HepG2 (cell line): ENCODE data around the gene NRIP2. TPM values are rescaled to one million over a fixed set of nuclear protein-coding genes. Genes with fewer than 3 reads are reported as not detected.

Source experiments
- CBX1 ChIP-seq: IDR thresholded peaks from one replicate; pipeline ENCODE4 v1.6.1; 2016; ENCODE audit warnings: antibody characterized with exemption, low read depth
- HMG20A ChIP-seq: IDR thresholded peaks from 2 replicates; pipeline ENCODE4 v1.6.1; 2016; ENCODE audit warnings: borderline replicate concordance
- MTA1 ChIP-seq: sonication (generic); formaldehyde crosslinking; IDR thresholded peaks from 2 replicates; pipeline ENCODE4 v1.4.0; 2020; ENCODE audit warnings: missing genetic modification reagents, mild to moderate bottlenecking, borderline replicate concordance
- NFE2L2 ChIP-seq: fragments of 150-350 bp; IDR thresholded peaks from 2 replicates; pipeline ENCODE4 v1.6.1; 2014; ENCODE audit warnings: low read length
- SMAD1 ChIP-seq: sonication (generic); formaldehyde crosslinking; IDR thresholded peaks from 2 replicates; pipeline ENCODE4 v1.4.0; 2020; ENCODE audit warnings: missing genetic modification reagents, low read depth, mild to moderate bottlenecking, borderline replicate concordance
- ZBTB42 ChIP-seq: sonication (generic); formaldehyde crosslinking; IDR thresholded peaks from 2 replicates; pipeline ENCODE4 v1.5.0; 2020; ENCODE audit warnings: mild to moderate bottlenecking, missing genetic modification reagents
- ZNF570 ChIP-seq: sonication (generic); formaldehyde crosslinking; IDR thresholded peaks from 2 replicates; pipeline ENCODE4 v1.4.0; 2020; ENCODE audit warnings: mild to moderate bottlenecking, missing genetic modification reagents, borderline replicate concordance
- ZNF746 ChIP-seq: sonication (generic); formaldehyde crosslinking; IDR thresholded peaks from 2 replicates; pipeline ENCODE4 v1.8.0; 2022; ENCODE audit warnings: mild to moderate bottlenecking, missing genetic modification reagents
- polyA plus RNA-seq, 8 experiments: library from polyadenylated mRNA; depleted of rRNA in 3 of 8; stranded (reverse) in 7 of 8; unstranded in 1 of 8; fragments of >200 nt; fragmentation: Illumina TruSeq in 4 of 8; extraction: Trizol in 4 of 8; gene quantifications; 2 replicates each; pipeline versions ENCODE4 v1.2.1 to v1.2.3, GENCODE V29; 2011 to 2016; ENCODE audit warnings: low read depth in 4 of 8, missing spikeins in 1 of 8, mixed read lengths in 1 of 8; ENCODE audit not compliant: insufficient read depth in 1 of 8
- total RNA-seq, 5 experiments: library from RNA; depleted of rRNA; stranded (reverse); fragments of >200 nt; fragmentation: Illumina TruSeq; extraction: Trizol; gene quantifications; 2 replicates each; pipeline ENCODE4 v1.2.3, GENCODE V29; 2016; ENCODE audit warnings: low read depth in 1 of 5
- TF ChIP-seq, protein P1 (sequence below): sonication (generic); formaldehyde crosslinking; conservative IDR thresholded peaks from 2 replicates; pipeline ENCODE4 v1.4.0; 2020; ENCODE audit warnings: missing genetic modification reagents
- TF ChIP-seq, protein P2 (sequence below): sonication (generic); formaldehyde crosslinking; IDR thresholded peaks from 2 replicates; pipeline ENCODE4 v1.9.0; 2021; ENCODE audit warnings: missing genetic modification reagents, mild to moderate bottlenecking, borderline replicate concordance
- TF ChIP-seq, protein P3 (sequence below): sonication (generic); formaldehyde crosslinking; IDR thresholded peaks from 2 replicates; pipeline ENCODE4 v1.9.0; 2021; ENCODE audit warnings: missing genetic modification reagents, borderline replicate concordance
- TF ChIP-seq, protein P4 (sequence below): sonication (generic); formaldehyde crosslinking; IDR thresholded peaks from 2 replicates; pipeline ENCODE4 v1.4.0; 2020; ENCODE audit warnings: mild to moderate bottlenecking, low read depth, missing genetic modification reagents
- TF ChIP-seq, protein P5 (sequence below): sonication (generic); formaldehyde crosslinking; IDR thresholded peaks from 2 replicates; pipeline ENCODE4 v1.8.0; 2022; ENCODE audit warnings: mild to moderate bottlenecking, missing genetic modification reagents, moderate library complexity
- TF ChIP-seq, protein P6 (sequence below): sonication (generic); formaldehyde crosslinking; IDR thresholded peaks from 2 replicates; pipeline ENCODE4 v1.4.0; 2020; ENCODE audit warnings: missing genetic modification reagents
- TF ChIP-seq, protein P7 (sequence below): sonication (generic); formaldehyde crosslinking; IDR thresholded peaks from 2 replicates; pipeline ENCODE4 v1.4.0; 2020; ENCODE audit warnings: missing genetic modification reagents
- TF ChIP-seq, protein P8 (sequence below): sonication (generic); formaldehyde crosslinking; IDR thresholded peaks from 2 replicates; pipeline ENCODE4 v1.8.1; 2022; ENCODE audit warnings: mild to moderate bottlenecking, missing genetic modification reagents

The NRIP2 gene
- total and polyA plus RNA-seq, 2 of the 13 experiments (the other 11 are each of a cell fraction or from before 2014, with no cell fraction given) = not detected

DNA sequence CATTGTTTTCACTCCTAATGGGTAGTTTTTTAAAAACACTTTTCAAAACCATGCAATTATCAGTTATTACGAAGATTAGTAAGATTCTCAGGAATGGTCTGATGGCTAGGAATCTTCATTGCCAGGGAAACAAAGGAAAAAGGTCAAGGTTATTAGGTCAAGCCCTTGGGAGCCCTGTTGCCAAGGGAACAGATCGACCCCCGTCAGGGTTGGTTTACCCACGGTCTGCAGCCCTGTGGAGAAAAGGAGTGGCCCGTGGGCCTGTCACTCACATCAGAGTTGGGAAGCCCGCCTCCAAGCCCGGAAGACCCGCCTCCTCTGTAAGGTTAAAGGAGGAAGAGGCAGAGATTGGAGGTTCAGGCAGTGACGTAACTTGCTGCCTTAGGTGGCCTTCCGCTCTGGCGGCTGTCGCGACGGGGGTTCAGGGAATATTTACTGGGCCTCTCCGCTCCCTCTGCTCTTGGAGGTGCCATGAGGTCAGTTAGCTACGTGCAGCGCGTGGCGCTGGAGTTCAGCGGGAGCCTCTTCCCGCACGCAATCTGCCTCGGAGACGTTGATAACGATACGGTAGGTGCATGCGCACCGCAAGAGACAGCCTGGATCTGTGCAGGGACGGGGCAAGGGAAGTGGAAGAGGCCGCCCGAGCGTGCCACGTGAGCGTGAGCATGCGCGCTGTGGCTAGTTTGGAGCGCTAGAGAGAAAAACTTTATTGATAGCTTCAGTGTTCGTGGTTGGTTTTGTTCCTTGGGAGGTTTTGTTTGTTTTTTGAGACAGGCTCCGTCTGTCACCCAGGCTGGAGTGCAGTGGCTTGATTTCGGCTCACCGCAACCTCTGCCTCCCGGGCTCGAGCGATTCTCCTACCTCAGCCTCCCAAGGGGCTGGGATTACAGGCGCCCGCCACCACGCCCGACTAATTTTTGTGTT is 22.3 kb downstream of the NRIP2 start, which contains the start of gene ITFG2 (continued):
- TF ChIP-seq, protein P1, sequence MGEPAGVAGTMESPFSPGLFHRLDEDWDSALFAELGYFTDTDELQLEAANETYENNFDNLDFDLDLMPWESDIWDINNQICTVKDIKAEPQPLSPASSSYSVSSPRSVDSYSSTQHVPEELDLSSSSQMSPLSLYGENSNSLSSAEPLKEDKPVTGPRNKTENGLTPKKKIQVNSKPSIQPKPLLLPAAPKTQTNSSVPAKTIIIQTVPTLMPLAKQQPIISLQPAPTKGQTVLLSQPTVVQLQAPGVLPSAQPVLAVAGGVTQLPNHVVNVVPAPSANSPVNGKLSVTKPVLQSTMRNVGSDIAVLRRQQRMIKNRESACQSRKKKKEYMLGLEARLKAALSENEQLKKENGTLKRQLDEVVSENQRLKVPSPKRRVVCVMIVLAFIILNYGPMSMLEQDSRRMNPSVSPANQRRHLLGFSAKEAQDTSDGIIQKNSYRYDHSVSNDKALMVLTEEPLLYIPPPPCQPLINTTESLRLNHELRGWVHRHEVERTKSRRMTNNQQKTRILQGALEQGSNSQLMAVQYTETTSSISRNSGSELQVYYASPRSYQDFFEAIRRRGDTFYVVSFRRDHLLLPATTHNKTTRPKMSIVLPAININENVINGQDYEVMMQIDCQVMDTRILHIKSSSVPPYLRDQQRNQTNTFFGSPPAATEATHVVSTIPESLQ (CRISPR knock-in tag) = no peak
- TF ChIP-seq, protein P2, sequence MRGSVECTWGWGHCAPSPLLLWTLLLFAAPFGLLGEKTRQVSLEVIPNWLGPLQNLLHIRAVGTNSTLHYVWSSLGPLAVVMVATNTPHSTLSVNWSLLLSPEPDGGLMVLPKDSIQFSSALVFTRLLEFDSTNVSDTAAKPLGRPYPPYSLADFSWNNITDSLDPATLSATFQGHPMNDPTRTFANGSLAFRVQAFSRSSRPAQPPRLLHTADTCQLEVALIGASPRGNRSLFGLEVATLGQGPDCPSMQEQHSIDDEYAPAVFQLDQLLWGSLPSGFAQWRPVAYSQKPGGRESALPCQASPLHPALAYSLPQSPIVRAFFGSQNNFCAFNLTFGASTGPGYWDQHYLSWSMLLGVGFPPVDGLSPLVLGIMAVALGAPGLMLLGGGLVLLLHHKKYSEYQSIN (CRISPR knock-in tag) = no peak
- TF ChIP-seq, protein P3, sequence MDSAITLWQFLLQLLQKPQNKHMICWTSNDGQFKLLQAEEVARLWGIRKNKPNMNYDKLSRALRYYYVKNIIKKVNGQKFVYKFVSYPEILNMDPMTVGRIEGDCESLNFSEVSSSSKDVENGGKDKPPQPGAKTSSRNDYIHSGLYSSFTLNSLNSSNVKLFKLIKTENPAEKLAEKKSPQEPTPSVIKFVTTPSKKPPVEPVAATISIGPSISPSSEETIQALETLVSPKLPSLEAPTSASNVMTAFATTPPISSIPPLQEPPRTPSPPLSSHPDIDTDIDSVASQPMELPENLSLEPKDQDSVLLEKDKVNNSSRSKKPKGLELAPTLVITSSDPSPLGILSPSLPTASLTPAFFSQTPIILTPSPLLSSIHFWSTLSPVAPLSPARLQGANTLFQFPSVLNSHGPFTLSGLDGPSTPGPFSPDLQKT (CRISPR knock-in tag) = no peak
- TF ChIP-seq, protein P4, sequence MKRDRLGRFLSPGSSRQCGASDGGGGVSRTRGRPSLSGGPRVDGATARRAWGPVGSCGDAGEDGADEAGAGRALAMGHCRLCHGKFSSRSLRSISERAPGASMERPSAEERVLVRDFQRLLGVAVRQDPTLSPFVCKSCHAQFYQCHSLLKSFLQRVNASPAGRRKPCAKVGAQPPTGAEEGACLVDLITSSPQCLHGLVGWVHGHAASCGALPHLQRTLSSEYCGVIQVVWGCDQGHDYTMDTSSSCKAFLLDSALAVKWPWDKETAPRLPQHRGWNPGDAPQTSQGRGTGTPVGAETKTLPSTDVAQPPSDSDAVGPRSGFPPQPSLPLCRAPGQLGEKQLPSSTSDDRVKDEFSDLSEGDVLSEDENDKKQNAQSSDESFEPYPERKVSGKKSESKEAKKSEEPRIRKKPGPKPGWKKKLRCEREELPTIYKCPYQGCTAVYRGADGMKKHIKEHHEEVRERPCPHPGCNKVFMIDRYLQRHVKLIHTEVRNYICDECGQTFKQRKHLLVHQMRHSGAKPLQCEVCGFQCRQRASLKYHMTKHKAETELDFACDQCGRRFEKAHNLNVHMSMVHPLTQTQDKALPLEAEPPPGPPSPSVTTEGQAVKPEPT = peak; percentile 90
- TF ChIP-seq SMAD1 (CRISPR knock-in tag) = peak; percentile 84; the same call in 1 of the 2 replicates
- no peak for TF ChIP-seq ZNF570 (CRISPR knock-in tag)
- TF ChIP-seq, protein P5, sequence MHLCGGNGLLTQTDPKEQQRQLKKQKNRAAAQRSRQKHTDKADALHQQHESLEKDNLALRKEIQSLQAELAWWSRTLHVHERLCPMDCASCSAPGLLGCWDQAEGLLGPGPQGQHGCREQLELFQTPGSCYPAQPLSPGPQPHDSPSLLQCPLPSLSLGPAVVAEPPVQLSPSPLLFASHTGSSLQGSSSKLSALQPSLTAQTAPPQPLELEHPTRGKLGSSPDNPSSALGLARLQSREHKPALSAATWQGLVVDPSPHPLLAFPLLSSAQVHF (CRISPR knock-in tag) = no peak
- peak; percentile 43; the same call in 1 of the 2 replicates for TF ChIP-seq ZNF746 (CRISPR knock-in tag)
- TF ChIP-seq ZBTB42 (CRISPR knock-in tag) = peak; percentile 68; the same call in 1 of the 2 replicates
- TF ChIP-seq CBX1 = peak; percentile 75
- no peak for TF ChIP-seq NFE2L2
- TF ChIP-seq, protein P6, sequence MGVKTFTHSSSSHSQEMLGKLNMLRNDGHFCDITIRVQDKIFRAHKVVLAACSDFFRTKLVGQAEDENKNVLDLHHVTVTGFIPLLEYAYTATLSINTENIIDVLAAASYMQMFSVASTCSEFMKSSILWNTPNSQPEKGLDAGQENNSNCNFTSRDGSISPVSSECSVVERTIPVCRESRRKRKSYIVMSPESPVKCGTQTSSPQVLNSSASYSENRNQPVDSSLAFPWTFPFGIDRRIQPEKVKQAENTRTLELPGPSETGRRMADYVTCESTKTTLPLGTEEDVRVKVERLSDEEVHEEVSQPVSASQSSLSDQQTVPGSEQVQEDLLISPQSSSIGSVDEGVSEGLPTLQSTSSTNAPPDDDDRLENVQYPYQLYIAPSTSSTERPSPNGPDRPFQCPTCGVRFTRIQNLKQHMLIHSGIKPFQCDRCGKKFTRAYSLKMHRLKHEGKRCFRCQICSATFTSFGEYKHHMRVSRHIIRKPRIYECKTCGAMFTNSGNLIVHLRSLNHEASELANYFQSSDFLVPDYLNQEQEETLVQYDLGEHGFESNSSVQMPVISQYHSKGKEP (CRISPR knock-in tag) = no peak
- TF ChIP-seq MTA1 (CRISPR knock-in tag) = peak; percentile 62; the same call in 1 of the 2 replicates
- no peak for TF ChIP-seq HMG20A (CRISPR knock-in tag)
- TF ChIP-seq, protein P7, sequence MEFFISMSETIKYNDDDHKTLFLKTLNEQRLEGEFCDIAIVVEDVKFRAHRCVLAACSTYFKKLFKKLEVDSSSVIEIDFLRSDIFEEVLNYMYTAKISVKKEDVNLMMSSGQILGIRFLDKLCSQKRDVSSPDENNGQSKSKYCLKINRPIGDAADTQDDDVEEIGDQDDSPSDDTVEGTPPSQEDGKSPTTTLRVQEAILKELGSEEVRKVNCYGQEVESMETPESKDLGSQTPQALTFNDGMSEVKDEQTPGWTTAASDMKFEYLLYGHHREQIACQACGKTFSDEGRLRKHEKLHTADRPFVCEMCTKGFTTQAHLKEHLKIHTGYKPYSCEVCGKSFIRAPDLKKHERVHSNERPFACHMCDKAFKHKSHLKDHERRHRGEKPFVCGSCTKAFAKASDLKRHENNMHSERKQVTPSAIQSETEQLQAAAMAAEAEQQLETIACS (CRISPR knock-in tag) = 0 out of 2 replicates have a peak, but pooled peaks have one; percentile 27
- TF ChIP-seq, protein P8, sequence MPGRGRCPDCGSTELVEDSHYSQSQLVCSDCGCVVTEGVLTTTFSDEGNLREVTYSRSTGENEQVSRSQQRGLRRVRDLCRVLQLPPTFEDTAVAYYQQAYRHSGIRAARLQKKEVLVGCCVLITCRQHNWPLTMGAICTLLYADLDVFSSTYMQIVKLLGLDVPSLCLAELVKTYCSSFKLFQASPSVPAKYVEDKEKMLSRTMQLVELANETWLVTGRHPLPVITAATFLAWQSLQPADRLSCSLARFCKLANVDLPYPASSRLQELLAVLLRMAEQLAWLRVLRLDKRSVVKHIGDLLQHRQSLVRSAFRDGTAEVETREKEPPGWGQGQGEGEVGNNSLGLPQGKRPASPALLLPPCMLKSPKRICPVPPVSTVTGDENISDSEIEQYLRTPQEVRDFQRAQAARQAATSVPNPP = no peak; the same call in 1 of the 2 replicates
